GM03348 (cell line): ENCODE measurements around the gene TMEM204.
"Not testable (repeated sequence)": the region's sequence is repeated elsewhere in the genome, so short reads cannot be mapped to it uniquely, and the experiment has no call there.

ENCODE experiments used
- DNase-seq: peaks from one replicate; pipeline ENCODE4 v3.0.0; 2012; ENCODE audit warnings: low spot score

The TMEM204 gene

DNA sequence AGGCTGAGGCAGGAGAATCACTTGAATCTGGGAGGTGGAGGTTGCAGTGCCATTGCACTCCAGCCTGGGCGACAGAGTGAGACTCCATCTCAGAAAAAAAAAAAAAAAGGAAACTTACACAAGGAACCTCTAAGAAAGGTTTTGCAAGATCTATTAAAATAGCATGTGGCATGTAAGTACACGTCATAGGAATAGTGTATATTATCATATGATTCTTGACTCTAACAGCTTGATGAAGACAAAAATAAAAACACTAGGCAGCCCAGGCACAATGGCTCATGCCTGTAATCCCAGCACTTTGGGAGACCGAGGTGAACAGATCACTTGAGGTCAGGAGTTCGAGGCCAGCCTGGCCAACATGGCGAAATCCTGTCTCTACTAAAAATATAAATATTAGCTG, 62.0 kb downstream of the TMEM204 start:
- not testable (repeated sequence) for DNase-seq

GRCh38 chr16:1596516-1596915, 63.0 kb downstream of the TMEM204 start:
- DNase-seq, result no peak

- DNase-seq, result no peak
These were observed 63.7 kb downstream of the TMEM204 start for GRCh38 chr16:1597154-1597553.

GRCh38 chr16:1601031-1601430, 67.6 kb downstream of the TMEM204 start:
- no peak for DNase-seq

DNA sequence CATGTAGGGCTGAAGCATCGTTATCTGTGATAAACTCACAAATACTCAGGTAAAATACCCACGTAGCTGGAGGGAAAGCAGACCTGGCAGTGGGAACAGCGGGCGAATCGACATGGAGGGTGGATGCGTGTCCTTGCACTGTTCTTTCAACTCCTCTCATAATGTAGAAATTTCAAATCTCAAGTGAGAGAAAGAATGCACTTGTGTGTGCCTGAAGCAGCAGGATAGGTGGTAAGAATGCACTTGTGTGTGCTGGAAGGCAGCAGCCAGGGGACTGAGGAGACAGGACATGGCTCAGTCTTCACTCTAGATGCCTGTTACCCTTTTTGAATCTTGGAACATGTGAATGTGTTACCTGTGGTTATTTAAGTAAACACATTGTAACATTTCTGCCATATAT, 68.0 kb downstream of the TMEM204 start:
- no peak for DNase-seq

GRCh38 chr16:1602285-1602684, 68.8 kb downstream of the TMEM204 start:
- no peak for DNase-seq
